ENCODE data around the gene ARHGAP1. TPM values are rescaled to one million over a fixed set of nuclear protein-coding genes. Genes with fewer than 3 reads are reported as not detected.

The ARHGAP1 gene
- total RNA-seq, 1 experiment from 2014 or later = 53.0 TPM

DNA sequence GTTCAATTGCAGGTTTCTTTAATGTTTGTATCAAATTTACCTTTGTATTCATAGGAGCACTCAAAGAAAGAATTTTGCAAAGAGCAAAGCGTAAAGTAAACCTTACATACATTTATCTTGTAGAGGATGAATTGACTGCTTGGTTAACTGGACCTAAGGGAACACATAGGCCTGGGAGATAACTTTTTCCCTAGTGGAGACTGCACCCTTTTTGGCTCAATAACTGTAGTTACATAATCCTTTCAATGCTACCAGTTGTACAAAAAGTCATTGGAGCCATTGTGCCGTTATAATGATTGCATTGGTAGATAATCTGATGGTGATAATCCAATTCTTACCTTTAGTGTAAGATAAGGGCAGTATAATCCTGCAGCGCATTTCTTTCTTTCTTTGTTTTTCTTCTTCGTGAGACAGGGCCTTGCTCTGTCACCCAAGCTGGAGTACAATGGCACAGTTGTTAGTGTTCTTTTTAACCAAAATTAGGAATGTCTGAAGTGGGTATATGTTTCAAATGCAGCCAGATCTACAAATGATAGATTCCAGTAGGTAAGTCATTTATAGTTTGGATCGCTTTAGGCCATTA is 64.8 kb downstream of the ARHGAP1 start (continued):
- TF ChIP-seq, protein P1, sequence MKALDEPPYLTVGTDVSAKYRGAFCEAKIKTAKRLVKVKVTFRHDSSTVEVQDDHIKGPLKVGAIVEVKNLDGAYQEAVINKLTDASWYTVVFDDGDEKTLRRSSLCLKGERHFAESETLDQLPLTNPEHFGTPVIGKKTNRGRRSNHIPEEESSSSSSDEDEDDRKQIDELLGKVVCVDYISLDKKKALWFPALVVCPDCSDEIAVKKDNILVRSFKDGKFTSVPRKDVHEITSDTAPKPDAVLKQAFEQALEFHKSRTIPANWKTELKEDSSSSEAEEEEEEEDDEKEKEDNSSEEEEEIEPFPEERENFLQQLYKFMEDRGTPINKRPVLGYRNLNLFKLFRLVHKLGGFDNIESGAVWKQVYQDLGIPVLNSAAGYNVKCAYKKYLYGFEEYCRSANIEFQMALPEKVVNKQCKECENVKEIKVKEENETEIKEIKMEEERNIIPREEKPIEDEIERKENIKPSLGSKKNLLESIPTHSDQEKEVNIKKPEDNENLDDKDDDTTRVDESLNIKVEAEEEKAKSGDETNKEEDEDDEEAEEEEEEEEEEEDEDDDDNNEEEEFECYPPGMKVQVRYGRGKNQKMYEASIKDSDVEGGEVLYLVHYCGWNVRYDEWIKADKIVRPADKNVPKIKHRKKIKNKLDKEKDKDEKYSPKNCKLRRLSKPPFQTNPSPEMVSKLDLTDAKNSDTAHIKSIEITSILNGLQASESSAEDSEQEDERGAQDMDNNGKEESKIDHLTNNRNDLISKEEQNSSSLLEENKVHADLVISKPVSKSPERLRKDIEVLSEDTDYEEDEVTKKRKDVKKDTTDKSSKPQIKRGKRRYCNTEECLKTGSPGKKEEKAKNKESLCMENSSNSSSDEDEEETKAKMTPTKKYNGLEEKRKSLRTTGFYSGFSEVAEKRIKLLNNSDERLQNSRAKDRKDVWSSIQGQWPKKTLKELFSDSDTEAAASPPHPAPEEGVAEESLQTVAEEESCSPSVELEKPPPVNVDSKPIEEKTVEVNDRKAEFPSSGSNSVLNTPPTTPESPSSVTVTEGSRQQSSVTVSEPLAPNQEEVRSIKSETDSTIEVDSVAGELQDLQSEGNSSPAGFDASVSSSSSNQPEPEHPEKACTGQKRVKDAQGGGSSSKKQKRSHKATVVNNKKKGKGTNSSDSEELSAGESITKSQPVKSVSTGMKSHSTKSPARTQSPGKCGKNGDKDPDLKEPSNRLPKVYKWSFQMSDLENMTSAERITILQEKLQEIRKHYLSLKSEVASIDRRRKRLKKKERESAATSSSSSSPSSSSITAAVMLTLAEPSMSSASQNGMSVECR (CRISPR knock-in tag; IDR thresholded peaks at IDR 0.05; ENCODE audit: borderline replicate concordance) = no peak
- TF ChIP-seq, protein P2, sequence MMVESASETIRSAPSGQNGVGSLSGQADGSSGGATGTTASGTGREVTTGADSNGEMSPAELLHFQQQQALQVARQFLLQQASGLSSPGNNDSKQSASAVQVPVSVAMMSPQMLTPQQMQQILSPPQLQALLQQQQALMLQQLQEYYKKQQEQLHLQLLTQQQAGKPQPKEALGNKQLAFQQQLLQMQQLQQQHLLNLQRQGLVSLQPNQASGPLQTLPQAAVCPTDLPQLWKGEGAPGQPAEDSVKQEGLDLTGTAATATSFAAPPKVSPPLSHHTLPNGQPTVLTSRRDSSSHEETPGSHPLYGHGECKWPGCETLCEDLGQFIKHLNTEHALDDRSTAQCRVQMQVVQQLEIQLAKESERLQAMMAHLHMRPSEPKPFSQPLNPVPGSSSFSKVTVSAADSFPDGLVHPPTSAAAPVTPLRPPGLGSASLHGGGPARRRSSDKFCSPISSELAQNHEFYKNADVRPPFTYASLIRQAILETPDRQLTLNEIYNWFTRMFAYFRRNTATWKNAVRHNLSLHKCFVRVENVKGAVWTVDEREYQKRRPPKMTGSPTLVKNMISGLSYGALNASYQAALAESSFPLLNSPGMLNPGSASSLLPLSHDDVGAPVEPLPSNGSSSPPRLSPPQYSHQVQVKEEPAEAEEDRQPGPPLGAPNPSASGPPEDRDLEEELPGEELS (CRISPR knock-in tag; IDR thresholded peaks at IDR 0.05) = no peak
- TF ChIP-seq GABPB1 (CRISPR knock-in tag; IDR thresholded peaks at IDR 0.05) = no peak
- TF ChIP-seq, protein P3, sequence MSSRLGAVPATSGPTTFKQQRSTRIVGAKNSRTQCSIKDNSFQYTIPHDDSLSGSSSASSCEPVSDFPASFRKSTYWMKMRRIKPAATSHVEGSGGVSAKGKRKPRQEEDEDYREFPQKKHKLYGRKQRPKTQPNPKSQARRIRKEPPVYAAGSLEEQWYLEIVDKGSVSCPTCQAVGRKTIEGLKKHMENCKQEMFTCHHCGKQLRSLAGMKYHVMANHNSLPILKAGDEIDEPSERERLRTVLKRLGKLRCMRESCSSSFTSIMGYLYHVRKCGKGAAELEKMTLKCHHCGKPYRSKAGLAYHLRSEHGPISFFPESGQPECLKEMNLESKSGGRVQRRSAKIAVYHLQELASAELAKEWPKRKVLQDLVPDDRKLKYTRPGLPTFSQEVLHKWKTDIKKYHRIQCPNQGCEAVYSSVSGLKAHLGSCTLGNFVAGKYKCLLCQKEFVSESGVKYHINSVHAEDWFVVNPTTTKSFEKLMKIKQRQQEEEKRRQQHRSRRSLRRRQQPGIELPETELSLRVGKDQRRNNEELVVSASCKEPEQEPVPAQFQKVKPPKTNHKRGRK (CRISPR knock-in tag; IDR thresholded peaks at IDR 0.05; ENCODE audit: borderline replicate concordance) = no peak
- TF ChIP-seq RORB (CRISPR knock-in tag; IDR thresholded peaks at IDR 0.05) = no peak
- TF ChIP-seq ZNF396 (CRISPR knock-in tag; IDR thresholded peaks at IDR 0.05; ENCODE audit: borderline replicate concordance) = no peak
- TF ChIP-seq ESRRA (CRISPR knock-in tag; IDR thresholded peaks at IDR 0.05; ENCODE audit: borderline replicate concordance) = no peak
- no peak for TF ChIP-seq ELF4 (CRISPR knock-in tag; IDR thresholded peaks at IDR 0.05; ENCODE audit: low read depth)
- no peak for TF ChIP-seq ZNF232 (CRISPR knock-in tag; IDR thresholded peaks at IDR 0.05)
- no peak for TF ChIP-seq PRRX2 (CRISPR knock-in tag; IDR thresholded peaks at IDR 0.05)
- TF ChIP-seq, protein P4, sequence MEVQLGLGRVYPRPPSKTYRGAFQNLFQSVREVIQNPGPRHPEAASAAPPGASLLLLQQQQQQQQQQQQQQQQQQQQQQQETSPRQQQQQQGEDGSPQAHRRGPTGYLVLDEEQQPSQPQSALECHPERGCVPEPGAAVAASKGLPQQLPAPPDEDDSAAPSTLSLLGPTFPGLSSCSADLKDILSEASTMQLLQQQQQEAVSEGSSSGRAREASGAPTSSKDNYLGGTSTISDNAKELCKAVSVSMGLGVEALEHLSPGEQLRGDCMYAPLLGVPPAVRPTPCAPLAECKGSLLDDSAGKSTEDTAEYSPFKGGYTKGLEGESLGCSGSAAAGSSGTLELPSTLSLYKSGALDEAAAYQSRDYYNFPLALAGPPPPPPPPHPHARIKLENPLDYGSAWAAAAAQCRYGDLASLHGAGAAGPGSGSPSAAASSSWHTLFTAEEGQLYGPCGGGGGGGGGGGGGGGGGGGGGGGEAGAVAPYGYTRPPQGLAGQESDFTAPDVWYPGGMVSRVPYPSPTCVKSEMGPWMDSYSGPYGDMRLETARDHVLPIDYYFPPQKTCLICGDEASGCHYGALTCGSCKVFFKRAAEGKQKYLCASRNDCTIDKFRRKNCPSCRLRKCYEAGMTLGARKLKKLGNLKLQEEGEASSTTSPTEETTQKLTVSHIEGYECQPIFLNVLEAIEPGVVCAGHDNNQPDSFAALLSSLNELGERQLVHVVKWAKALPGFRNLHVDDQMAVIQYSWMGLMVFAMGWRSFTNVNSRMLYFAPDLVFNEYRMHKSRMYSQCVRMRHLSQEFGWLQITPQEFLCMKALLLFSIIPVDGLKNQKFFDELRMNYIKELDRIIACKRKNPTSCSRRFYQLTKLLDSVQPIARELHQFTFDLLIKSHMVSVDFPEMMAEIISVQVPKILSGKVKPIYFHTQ (CRISPR knock-in tag; IDR thresholded peaks at IDR 0.05) = no peak
- TF ChIP-seq SMAD3 (CRISPR knock-in tag; IDR thresholded peaks at IDR 0.05; ENCODE audit: borderline replicate concordance) = no peak
- TF ChIP-seq, protein P5, sequence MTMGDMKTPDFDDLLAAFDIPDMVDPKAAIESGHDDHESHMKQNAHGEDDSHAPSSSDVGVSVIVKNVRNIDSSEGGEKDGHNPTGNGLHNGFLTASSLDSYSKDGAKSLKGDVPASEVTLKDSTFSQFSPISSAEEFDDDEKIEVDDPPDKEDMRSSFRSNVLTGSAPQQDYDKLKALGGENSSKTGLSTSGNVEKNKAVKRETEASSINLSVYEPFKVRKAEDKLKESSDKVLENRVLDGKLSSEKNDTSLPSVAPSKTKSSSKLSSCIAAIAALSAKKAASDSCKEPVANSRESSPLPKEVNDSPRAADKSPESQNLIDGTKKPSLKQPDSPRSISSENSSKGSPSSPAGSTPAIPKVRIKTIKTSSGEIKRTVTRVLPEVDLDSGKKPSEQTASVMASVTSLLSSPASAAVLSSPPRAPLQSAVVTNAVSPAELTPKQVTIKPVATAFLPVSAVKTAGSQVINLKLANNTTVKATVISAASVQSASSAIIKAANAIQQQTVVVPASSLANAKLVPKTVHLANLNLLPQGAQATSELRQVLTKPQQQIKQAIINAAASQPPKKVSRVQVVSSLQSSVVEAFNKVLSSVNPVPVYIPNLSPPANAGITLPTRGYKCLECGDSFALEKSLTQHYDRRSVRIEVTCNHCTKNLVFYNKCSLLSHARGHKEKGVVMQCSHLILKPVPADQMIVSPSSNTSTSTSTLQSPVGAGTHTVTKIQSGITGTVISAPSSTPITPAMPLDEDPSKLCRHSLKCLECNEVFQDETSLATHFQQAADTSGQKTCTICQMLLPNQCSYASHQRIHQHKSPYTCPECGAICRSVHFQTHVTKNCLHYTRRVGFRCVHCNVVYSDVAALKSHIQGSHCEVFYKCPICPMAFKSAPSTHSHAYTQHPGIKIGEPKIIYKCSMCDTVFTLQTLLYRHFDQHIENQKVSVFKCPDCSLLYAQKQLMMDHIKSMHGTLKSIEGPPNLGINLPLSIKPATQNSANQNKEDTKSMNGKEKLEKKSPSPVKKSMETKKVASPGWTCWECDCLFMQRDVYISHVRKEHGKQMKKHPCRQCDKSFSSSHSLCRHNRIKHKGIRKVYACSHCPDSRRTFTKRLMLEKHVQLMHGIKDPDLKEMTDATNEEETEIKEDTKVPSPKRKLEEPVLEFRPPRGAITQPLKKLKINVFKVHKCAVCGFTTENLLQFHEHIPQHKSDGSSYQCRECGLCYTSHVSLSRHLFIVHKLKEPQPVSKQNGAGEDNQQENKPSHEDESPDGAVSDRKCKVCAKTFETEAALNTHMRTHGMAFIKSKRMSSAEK (CRISPR knock-in tag; IDR thresholded peaks at IDR 0.05; ENCODE audit: borderline replicate concordance) = no peak
